GM18526 (cell line): ENCODE results near the gene TLNRD1.
A peak's percentile ranks its signal among the peaks of the same experiment; 100 is the strongest.

Source experiments
- POLR2A ChIP-seq: IDR thresholded peaks from 3 replicates; pipeline ENCODE4 v1.6.1; 2011; ENCODE audit not compliant: insufficient read length; ENCODE audit errors: extremely low read depth

Gene TLNRD1

DNA sequence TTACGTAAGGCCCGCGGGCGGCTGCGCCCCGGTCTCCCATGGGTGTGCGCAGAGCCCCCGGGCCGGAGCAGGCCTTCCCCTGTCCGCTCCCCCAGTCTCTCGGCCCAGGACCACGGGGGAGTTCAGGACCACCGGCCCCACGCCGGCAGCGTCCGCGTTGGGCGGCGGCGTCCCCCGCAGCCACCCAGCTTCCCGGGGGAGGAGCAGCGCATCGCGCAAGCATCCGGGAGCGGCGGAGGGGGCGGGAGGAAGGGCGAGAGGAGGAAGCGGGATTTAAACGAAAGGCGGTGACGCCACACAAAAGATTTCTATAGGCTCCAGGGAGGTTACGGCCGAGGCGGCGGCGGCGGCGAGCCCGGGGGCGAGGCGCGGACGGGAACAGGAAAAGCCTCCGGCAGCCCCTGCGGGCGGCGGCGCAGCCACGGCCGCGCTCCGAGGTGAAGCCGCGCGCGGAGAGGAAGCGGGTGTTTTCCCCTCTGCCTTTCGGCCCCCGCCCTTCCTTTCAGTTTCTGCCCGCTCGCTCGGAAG lies at the start of gene TLNRD1:
Gene TLNRD1, plus strand, starts transcription at position 300 of the 528 bp plus-strand sequence. CDS start 1,349 bp downstream, outside the sequence.
- peak; percentile 81 for TF ChIP-seq POLR2A

DNA sequence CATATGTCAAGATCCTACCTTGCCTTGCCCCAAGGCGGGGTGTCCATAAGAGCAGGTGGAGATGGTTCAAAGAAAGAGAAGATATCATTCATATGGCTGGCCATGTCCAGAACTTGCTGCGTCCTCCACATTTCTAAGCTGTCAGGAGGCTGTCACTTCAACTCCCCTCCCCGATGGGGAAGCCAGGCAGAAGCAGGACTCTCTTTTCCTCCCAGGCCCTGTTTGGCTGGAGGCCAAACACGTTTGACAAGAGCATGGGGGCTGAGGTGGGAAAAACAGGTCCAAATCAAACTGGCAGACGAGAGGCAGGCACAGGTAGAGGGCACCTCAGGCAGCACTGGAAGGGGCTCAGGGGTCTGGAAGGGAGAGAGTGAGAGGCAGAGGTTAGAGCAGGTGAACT lies 48.8 kb upstream of the TLNRD1 start:
- TF ChIP-seq POLR2A: no peak

DNA sequence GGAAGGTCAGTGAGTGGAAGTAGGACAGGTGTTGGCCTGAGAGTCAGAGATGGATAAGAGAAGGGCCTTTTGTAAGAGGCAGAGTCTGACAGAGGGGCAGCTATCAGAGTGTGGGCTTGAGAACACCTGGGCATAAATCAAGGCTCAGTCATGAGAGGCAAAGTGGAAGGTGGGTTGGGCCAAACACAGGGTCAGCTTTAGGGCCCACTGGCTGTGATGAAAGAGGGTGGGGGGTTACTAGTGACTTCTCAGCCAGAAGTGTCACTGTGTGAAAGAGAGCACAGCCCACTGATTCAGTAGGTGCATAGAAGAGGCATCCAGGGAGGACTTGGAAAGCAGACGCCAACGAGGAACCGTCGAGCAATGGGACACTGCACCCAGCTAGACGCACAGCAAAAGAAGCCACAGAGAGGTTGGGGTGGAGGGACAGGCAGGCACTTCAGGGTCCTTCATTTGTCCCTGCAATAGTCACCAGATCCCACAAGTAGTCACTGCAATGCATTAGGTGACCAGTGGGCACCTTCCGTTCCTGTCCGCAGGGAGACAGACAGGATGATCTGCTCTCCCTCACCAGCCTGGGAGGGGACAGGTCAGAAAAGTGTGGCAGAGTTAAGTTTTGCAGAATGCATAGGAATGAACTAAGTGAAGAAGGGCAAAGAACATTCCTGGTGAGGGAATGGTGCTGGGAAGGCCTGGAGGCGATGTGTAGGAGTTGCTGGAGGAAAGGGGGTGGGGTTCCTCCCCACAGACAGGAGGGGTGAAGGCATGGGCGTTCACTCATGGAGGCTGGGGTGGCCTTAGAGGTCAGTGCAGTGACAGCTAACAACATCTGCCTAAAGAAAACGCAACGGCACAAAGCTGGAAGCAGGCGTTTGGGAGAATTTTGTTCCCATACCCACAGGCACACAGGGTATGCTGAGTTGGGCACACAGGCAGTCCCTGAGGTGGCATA lies 47.4 kb upstream of the TLNRD1 start:
- TF ChIP-seq POLR2A: no peak

DNA sequence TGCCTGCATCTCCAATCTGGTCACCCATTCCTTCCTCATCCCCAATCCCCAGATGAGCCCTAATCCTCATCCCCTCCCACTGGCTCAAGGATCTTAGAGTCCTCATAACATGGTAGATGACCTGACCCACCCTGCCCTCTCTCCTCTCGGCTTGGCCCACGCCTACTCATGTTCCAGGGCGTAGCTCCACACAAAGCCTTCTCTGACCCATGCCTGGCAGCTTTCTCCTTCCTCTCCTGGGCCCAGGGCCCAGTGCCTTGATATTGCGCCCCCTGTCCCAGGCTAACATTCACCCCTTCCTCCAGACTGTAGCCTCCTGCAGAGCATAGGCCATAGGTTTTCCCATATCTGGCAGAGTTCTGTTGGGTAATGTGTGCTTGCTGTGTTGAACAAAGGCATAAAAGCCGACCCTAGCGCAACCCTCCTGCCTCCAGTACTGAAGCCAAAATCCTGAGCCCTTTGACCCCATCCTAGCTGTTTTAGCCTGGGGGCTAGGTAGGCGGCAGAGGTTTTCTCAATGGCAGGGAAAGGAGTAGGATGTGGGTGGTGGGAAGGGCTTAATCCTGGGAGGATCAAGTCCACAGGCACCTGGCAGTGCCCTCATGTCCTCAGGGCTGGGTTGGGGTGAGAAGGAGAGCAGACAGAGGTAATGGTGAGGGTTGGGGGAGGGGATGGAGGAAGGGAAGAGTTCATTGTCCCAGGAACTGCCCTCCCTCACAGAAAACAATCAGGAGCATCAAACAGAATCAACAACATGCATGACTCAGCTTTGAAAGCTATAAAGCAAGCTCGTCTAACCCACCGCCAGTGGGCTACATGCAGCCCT lies 46.6 kb upstream of the TLNRD1 start:
- no peak for TF ChIP-seq POLR2A

DNA sequence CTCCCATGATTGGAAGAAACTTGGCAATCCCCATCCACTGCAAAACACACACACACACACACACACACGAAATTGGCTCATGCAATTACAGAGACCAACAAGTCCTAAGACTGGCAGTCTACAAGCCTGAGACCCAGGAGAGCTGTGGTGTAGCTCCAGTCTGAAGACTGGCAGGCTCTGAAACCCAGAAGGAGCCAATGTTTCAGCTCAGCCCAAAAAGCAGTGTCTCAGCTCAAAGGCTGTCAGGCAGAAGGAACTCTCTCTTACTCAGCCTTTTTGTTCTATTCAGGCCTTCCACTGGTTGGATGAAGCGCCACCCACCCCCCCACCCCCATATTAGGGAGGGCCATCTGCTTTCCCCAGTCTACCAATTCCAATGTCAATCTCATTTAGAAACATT lies 43.2 kb upstream of the TLNRD1 start:
- TF ChIP-seq POLR2A: no peak

DNA sequence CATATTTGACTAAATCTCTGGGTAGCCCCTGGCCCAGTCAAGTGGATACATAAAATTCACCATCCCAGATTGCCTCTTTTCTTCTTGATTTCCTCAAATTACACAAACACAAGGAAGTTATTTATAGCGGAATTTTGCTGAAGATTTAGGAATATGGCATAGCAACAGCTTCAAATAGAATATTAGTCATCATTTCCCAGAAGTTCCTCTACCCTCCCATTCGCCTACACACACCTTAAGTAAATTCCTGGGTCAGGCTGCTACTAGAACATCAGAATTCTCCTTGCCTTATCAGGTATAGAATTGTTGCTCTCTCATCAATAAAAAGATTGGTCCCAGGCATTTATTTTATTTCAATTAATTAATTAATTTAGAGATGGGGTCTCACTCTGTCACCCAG lies 42.7 kb upstream of the TLNRD1 start:
- no peak for TF ChIP-seq POLR2A

DNA sequence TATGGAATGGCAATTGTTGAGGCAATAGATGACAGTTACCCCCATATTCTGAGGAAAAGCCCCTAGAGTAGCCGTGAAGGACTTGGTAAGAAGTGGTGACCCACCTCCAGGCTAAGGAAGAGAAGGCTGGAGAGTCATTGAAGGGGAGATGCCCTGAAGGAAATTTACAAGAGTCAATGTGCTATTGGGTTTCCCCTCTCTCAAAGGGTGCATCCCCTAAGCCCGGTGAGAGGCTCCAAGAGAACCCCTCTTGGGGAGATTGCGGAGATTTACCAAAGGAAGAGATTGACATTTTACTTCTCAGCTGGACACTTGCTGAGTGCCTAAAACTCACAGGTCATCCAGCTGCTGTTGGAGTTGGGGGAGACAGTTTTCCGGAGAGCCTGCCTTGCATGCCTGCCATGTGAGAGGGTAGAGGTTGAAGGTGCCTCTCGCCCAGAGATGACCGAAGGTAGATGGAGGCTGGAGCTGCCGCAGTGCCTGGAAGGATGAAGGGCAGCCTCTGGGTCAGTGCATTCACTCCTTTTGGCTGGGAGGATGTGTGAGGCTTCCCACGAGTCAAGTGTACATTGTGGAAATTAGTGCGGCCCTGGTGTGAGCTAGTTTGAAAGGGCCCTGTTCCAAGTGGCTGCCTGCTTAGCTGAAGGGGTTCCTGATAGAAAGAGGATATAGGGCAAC lies 41.8 kb upstream of the TLNRD1 start:
- no peak for TF ChIP-seq POLR2A

DNA sequence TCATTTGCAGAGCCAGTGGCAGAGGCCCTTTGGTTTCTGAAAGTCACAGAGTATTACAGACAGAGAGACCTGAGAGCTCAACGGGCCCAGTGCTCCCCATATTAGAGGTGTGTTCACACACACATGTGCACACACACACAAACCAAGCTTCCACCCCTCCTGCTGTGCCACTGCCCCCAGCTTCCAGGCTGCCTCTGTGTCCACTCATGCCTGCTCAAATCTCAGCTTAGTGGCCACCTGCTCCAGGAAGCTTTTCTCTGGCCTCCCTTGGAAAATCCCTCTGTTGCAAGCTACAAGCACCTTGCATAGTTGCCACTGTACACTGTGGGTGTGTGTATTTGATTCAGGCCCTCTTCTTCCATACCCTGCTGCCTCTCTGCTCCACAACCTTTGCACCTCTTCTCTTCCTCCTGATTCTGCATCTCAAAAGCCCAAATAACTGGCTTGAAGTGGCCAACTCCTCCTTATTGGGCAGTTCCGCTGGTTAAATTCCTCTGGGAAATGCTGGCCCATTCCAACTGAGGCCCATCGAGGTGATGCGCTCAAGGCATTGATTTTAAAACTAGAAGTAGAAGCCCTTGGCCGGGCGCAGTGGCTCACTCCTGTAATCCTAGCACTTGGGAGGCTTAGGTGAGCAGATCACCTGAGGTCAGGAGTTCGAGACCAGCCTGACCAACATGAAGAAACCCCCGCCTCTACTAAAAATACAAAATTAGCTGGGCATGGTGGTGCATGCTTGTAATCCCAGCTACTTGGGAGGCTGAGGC lies 34.1 kb upstream of the TLNRD1 start:
- TF ChIP-seq POLR2A: no peak

DNA sequence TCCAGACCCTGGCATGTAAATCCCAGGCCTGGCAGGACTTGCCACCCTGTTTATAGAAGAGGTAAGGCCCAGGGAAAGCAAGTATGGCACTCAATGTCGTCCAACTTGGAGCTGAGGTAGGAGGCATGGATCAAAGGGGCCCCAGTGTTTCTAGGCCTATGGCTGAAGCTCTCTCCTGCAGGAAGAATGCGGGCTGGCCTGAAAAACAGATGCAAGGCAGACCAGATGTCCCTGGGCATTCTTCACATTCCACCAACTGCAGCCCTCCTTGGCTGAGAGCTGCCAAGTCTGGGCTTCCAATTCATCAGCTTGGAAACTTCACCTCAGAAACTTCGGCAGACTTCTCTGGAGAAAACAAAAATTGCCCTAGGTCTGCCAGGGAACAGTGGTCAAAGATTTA lies 33.3 kb upstream of the TLNRD1 start:
- TF ChIP-seq POLR2A: no peak

DNA sequence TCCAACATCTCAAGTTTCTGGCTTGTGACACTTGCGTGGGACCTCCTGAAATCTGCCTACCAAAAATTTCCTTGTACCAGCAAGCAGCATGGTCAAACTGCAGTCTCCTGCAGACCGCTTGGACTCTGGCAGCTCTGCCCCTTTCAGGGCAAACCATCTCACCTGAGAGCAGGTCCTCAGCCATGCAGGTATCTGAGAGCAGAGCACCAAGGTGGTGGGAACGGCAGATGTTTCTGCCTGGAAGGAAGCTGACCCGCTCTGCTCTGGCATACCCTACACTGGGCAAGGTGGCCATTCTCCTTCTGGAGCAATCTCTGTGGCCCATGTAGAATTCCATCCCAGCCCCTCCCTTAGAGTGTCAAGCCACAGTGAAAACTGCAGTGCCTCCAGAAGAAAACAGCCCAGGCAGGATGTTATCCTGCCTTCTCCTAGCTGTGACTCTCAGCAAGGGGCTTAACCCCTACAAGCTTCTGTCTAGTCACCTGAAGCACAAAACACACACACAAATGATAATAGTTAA lies 32.7 kb upstream of the TLNRD1 start:
- no peak for TF ChIP-seq POLR2A

DNA sequence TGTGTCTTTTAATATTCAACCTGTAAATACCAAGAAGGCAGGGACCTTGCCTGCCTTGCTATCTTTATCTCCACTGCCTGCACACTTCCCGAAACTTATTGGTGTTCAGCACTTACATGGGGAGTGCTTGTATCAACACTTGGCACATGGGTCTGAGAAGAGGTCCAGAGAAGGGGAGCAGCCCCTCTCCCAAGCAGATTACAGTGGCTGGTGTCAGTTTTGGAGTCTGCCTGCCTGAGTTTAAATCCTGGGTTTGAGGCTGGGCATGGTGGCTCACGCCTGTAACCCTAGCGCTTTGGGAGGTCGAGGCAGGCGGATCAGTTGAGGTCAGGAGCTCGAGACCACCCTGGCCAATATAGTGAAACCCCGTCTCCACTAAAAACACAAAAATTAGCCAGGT lies 31.4 kb upstream of the TLNRD1 start:
- TF ChIP-seq POLR2A: no peak

DNA sequence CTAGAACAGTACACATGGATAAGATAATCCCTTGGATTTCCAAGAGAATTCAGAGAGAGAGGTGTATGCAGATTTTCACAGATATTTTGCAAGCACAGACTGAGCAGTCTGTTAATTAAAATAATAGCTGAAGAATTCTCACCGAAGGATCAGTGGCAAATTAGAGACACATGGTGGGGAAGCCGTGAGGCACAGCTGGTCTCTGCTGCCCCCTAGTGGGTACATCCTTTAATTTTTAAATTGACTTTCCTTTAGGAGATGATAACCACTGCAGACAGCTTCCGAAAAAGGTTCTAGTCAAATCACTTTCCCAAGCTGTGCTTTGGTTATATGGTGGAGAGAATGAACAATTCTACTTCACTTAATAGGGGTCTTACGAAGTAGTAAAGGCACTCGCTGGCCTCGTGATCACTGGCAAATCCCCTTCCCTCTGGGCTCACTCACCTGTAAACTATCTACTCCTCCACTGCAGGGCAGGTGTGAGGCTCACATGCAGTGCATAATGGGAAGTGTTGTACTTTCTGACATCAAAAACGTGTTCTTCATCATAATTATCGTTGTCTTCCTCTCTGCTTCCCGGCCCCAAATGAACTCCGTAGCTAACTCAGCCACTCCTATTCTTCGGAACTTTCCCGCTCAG lies 30.6 kb upstream of the TLNRD1 start:
- TF ChIP-seq POLR2A: no peak

DNA sequence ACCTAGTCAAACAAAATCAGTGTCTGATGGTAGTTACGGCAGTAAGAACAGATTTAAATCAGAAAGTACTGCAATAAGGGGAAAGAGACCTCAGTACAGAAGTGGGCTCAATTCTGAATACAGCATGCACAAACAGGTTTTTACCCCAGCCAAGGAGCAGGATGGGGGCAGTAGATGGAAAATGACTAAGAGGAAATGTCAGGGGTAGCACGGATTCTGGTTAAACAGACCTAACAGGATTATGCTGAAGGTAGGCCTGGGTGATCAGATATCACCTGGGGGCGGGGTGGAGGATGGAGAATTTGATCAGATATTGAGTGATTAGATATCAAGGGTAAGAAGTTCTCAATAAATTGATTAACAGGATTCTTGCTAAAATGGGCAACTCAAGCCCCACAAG lies 30.1 kb upstream of the TLNRD1 start:
- TF ChIP-seq POLR2A: no peak

DNA sequence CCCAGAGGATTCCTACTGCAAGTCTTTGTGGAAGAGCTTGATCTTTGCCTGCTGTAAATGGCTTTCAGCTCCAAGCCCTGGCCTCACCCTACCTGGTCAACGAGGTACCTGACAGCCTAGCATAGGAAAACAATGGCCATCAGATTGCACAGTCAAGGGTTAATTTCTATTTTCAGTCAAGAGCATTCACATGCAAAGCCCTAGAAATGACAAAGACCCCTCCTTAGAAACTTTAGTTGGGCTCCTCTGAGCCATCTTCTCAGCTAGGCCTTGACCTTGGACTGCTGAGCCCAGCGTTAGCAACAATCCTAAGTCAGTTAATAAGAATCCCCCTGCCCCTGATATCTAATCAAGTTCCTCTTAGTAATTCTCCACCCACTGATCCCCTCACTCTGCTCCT lies 29.6 kb upstream of the TLNRD1 start:
- TF ChIP-seq POLR2A: no peak
